Activated T-helper 1 cell treated with Interleukin-2 at 50 U/mL for 16 hours (primary cell): ENCODE measurements around the gene ZNF140.

Source experiments
- DNase-seq: peaks from one replicate; pipeline ENCODE4 v3.0.0-alpha.2; 2020; ENCODE audit warnings: low read depth

The ZNF140 gene

GRCh38 chr12:133080368-133081158, at the start of gene ZNF140:
ZNF140 (plus strand) TSS chr12:133080923; CDS start chr12:133081321, 398 bp downstream.
- DNase-seq, result peak; percentile 86

GRCh38 chr12:133037207-133038005, 43.3 kb upstream of the ZNF140 start, which contains the start of gene ZNF84:
ZNF84 (plus strand) TSS chr12:133037509; CDS start chr12:133041468, 3,959 bp downstream.
- DNase-seq, result peak; percentile 95

- DNase-seq, result no peak
Measured at GRCh38 chr12:133038118-133038709, 42.5 kb upstream of the ZNF140 start.

DNA sequence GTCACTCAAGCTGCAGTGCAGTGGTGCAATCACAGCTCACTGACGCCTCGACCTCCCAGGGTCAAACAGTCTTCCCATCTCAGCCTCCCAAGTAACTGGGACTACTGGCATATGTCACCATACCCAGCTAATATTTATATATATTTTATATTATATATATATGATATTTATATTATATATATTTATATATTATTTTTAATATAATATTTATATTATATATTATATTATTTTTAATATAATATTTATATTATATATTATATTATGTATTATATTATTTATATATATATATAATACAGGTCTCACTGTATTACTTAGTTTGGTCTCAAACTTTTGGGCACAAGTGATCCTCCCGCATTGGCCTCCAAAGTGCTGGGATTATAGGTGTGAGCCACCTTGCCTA, 34.0 kb upstream of the ZNF140 start:
- DNase-seq, result no peak

DNA sequence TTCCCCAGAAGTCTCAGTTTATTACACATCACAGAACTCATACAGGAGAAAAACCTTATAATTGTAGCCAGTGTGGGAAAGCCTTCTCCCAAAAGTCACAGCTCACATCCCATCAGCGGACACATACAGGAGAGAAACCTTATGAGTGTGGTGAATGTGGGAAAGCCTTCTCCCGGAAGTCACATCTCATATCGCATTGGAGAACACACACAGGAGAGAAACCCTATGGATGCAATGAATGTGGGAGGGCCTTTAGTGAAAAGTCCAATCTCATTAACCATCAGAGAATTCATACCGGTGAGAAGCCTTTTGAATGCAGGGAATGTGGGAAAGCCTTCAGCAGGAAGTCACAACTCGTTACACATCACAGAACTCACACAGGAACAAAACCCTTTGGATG, 23.3 kb upstream of the ZNF140 start:
- DNase-seq, result no peak

DNA sequence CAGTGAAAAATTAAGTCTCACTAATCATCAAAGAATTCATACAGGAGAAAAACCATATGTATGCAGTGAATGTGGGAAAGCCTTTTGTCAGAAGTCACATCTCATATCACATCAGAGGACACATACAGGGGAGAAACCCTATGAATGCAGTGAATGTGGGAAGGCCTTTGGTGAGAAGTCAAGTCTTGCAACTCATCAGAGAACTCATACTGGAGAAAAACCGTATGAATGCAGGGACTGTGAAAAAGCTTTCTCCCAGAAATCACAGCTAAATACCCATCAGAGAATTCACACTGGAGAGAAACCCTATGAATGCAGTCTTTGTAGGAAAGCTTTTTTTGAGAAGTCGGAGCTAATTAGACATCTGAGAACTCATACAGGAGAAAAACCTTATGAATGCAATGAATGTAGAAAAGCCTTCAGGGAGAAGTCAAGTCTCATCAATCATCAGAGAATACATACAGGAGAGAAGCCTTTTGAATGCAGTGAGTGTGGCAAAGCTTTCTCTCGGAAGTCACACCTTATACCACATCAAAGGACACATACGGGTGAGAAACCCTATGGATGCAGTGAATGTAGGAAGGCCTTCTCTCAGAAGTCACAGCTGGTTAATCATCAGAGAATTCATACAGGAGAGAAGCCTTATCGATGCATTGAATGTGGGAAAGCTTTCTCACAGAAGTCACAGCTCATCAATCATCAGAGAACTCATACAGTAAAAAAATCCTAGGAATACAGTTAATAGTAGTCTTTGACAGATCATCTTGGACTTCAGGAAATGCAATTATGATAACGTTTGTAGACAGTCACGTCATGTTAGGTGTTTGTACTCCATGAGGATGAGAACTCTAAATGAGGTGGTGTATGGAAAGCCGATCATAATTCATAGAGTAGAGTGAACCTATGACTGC, 22.3 kb upstream of the ZNF140 start:
- DNase-seq, result no peak

DNA sequence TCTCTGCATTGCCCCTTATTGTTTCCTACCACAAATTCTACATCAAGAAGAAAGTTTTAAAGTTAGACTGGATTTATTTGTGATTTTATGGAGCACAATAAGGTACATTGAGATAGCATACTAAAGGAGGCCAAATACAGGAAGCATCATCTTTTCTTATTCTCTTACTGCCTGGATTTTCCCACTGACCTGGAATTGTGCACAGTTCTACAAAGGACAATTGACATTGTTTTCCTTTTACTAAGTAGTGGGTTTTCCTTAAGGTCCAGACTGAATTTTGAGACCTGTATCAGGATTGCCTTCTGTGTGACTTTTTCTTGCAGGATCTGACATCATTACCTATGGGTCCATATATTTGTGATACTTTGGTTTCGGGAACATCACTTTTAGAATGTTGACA, 18.8 kb upstream of the ZNF140 start:
- no peak for DNase-seq

- DNase-seq, result no peak
Measured at GRCh38 chr12:133063556-133063955, 17.2 kb upstream of the ZNF140 start.

- DNase-seq, result no peak
Measured at GRCh38 chr12:133073836-133074235, 6.9 kb upstream of the ZNF140 start.

DNA sequence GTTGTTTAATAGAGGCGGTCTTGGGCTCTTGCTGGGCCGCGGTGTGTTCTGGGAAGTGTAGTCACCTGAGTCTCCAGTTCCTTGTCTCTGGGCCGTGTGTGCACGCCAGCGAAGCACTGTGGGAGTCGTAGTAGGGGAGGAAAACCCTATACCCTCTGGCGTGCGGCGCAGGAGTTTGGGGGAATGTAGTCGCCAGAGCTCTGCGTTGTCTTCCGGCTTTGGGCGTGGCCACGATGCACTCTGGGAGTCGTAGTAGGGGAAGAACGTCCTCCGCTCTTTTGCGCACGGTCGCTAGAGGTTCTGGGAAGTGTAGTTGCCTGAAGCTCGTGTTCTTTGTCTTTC, 726 bp upstream of the ZNF140 start:
- DNase-seq, result peak; percentile 90

GRCh38 chr12:133081159-133081780, 547 bp downstream of the ZNF140 start:
- DNase-seq, result no peak

DNA sequence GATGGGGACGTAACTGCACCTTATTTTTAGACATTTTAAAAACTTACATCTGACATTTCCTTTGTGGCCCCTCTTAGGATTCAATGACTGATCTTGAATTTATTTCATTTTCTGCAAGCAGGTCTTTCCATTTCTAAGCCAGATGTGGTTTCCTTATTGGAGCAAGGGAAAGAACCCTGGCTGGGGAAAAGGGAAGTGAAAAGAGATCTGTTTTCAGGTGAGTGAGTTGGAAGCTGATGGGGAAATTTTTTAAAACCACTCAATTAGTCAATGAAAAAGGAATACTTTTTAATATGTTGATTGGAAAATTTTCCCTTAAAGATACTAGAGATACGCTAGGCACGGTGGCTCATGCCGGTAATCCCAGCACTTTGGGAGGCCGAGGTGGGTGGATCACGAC, 2.6 kb downstream of the ZNF140 start:
- no peak for DNase-seq

DNA sequence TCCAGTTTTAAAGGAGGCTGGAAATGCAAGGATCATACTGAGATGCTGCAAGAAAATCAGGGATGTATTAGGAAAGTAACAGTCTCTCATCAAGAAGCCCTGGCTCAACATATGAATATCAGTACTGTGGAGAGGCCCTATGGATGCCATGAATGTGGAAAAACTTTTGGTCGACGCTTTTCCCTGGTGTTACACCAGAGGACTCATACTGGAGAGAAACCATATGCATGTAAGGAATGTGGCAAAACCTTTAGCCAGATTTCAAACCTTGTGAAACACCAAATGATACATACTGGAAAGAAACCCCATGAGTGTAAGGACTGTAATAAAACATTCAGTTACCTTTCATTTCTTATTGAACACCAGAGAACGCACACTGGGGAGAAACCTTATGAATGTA, 24.9 kb downstream of the ZNF140 start:
- no peak for DNase-seq

DNA sequence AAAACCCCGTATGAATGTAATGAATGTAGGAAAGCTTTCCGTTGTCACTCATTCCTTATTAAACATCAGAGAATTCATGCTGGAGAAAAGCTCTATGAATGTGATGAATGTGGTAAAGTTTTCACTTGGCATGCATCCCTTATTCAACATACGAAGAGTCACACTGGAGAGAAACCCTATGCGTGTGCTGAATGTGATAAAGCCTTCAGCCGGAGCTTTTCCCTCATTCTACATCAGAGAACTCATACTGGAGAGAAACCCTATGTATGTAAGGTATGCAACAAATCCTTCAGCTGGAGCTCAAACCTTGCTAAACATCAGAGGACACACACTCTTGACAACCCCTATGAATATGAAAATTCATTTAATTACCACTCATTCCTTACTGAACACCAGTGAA, 25.5 kb downstream of the ZNF140 start:
- no peak for DNase-seq

DNA sequence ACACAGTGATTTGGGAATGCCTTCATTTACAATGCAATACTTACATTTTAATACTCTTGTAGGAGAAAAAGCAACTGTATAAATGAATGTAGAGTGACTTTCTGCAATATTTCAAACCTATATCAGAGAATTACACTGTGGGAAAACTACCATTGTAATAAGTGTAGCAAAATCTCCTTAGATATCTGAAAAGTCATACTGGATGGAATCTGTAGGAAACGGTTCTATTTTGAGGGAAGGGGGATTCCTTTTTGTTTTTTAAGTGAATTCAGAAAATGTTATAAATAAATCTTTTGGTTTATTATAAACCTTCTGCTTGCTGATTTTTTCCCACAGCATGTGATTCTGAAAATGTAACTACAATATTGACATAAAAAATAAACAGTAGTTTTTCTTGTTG, 26.4 kb downstream of the ZNF140 start:
- DNase-seq, result no peak

GRCh38 chr12:133108150-133108549, 27.4 kb downstream of the ZNF140 start:
- DNase-seq, result no peak

DNA sequence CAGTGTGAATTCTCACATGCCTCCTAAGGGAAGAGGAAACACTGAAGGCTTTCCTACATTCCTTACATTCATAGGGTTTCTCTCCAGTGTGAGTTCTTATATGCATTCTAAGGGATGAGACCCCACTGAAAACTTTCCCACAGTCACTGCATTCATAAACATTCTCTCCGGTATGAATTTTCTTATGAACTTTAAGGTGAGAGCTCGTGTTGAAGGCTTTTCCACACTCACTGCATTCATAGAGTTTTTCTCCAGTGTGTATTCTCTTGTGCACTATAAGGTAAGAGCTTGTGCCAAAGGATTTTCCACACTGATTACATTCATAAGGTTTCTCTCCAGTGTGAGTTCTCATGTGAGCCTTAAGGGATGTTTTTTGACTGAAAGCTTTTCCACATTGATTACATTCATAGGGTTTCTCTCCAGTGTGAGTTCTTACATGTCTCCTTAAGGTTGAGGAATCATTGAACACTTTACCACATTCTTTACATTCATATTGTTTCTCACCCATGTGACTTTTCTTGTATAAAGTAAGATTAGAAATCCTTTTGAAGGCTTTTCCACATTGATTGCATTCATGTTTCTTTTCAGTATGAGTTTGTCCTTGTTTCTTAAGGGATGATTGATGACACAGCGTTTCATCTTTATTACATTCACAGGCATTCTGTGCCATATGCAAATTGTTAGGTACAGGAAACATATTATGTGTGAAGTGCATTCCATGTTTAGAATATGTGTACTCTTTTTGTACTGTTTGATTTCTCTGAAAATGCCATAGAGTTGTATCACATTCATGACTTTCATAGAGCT, 39.9 kb downstream of the ZNF140 start:
- no peak for DNase-seq

DNA sequence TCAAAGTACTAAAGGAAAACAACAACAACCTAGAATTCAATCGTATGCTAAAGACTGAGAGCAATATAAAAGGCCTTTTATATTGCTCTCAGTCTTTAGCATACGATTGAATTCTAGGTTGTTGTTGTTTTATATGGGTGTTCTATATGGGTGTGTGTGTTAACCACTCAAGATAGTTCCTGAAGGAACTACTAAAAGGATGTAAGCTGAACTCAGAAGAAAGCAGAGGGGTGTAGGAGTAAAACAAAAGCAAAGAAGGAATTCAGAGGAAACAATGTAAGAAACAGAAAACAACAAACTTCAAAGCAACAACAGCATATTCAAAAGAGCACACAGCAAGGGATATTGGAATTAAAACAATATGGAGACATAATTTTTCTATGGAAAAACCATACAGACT, 44.0 kb downstream of the ZNF140 start:
- no peak for DNase-seq

DNA sequence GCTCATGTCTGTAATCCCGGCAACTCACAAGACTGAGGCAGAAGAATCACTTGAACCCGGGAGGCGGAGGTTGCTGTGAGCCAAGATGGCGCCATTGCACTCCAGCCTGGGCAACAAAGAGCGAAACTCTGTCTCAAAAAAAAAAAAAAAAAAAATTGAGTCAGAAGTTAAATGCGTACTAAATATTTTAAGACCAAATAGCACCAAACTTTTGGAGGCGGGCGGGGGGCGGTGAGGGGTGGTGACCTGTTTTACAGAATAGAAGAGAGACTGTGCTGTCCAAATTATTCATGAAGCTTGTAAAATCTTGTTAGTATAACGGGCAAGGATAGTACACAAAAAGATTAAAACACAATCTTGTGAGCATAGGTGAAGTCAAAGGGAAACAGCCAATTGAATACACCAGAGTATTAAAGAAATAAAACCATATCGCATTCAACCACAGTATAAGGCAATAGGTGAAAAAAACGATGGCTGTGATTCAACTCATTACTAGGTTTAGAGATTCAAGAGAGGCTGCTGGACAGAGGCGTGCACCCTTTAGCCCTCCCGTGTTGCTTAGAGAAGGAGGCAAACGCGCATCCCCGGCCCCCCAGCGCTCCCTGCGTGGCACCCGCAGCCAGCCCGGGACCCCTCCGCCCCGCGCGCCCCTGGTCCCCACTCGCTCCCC, 48.8 kb downstream of the ZNF140 start:
- no peak for DNase-seq
